Subcutaneous adipose tissue (tissue), 4 donors: ENCODE data around the gene AP1G2. TPM values are rescaled to one million over a fixed set of nuclear protein-coding genes. Genes with fewer than 3 reads are reported as not detected.

Source experiments
- CTCF ChIP-seq: fragments of 450-650 bp; IDR thresholded peaks from one replicate; pipeline ENCODE4 v1.5.1; 2016; ENCODE audit warnings: low read depth, mild to moderate bottlenecking, control low read depth, antibody characterized with exemption, moderate library complexity
- total RNA-seq, 4 donors: library from RNA; depleted of rRNA; stranded (reverse); fragments of >200 nt; gene quantifications; one replicate each; pipeline ENCODE4 v1.1.0, GENCODE V29; 2016

The AP1G2 gene
- total RNA-seq, 4 donors from 2014 or later = 25.3 to 49.6 (median 30.8) TPM

GRCh38 chr14:23578560-23579310 lies 11.1 kb upstream of the AP1G2 start, which contains the start of gene JPH4:
TSS of gene JPH4 (minus strand) at chr14:23578790. CDS start at chr14:23577453, 1,337 bp downstream.
- no peak for TF ChIP-seq CTCF

DNA sequence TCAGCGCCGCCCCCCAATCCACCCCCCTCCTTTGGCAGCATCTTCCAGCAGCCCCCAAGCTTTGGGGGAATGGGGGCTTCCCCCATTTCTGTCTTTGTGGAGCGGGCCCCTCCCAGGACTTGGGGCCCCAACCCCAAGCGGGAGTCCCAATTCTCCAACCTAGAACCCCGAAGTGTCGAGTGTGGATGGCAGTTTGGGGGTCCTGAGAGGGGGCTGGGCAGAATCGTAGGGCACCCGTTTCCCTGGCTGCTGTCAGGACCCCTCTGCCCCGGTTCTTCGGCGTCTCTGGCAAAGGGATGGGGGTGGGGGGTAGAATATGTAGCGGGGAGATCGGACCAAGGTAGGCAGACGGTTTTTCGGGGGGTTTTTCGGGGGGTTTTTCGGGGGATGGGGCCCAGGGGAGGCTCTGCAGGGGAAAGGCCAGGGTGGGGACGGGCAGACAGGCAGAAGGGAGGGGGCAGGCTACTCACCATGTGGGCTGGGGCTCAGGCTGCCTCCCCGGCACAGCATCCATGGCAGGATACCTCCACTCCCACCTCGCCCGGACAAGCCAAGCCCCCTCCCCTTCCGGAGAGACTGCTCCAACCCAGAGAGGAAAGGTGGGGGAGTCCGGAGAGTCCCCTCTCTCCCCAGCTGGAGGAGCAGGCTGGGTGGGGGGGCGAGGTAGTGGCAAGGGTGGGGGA lies 10.3 kb upstream of the AP1G2 start:
- no peak for TF ChIP-seq CTCF

GRCh38 chr14:23577004-23577681 lies 9.6 kb upstream of the AP1G2 start:
- TF ChIP-seq CTCF = no peak

DNA sequence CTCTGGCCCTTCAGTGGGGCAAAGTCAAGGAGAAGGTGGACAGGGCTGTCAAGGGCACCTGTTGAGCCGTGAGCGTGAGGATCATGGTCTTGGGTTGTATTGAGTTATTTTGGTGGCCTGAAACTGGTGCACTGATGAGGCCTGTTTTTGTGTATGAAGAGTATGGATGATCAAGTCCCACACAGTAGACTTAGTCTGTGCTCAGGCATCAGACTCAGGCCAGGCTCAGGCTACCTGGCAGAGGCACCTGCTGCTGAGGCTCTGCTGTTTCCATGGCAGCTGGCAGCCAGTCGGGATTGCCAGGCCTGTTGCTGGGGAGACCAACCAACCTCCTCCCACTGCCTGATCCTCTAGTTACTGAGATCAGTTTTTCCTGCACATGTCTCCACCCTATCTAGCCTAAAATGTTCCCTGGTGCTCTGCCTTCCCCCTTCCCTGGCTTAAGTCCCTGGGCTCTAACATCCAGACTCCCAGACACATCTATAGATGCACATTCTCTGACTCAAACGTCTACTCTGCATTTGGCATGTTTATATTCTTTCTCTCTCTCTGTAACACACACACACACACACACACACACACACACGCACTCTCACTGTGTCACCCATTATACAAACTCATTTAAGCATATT lies 5.9 kb upstream of the AP1G2 start:
- no peak for TF ChIP-seq CTCF

DNA sequence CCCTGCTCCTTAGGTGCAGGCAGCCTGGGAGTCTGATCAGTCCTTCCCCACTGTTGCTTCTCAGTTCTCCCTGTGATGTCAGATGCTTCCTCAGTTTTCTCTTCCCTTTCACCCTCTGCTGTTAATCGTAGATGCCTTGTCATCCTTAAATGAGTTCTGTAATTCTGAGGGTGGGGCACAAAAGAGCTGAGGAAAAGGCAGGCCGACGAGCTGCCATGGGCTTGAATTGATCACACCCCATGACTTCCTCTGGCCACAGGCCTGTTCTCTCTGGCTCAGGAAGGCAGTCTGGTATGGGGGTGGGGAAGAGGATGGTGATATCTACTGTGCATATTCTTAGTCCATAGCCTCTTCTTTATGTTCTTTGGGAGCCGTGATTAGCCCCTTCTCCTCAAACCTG lies 5.2 kb upstream of the AP1G2 start:
- TF ChIP-seq CTCF = no peak

DNA sequence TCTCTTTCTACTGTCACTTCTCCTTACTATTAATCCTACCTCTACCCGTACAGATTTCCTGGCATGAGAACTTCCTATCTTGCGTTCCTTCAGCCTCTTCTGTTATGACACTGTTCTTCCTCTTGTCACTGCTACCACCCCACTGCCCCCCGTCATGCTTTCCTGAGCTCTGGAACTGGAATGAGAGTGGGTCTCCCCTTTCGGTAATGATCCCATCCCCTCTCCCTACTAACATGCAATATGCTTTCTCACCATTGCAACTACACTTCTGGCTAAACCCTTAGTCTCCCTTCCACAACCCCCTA lies 4.9 kb upstream of the AP1G2 start:
- no peak for TF ChIP-seq CTCF
